GM18517 (cell line): ENCODE data around the gene EFL1.

Experiments
- ATAC-seq: cut with Tn5 transposase; IDR thresholded peaks from one replicate; pipeline ENCODE4 v1.9.1; 2021; ENCODE audit warnings: mild to moderate bottlenecking, moderate library complexity; ENCODE audit not compliant: unreplicated experiment

Gene EFL1

DNA sequence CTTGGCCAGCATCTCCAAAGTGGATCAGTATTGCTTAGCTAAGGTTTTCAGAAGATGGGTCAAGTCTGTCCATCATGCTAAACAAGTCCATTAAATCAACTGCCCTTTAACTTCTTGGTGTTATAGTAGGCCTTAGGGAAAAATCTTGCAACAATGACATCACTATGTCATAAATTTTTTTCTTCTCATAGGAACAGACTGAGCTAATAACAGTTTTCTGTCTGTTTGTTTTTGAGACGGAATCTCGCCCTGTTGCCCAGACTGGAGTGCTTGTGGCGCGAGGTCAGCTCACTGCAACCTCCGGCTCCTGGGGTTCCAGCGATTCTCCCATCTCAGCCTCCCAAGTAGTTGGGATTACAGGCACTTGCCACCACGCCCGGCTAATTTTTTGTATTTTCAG is 94.2 kb downstream of the EFL1 start:
- ATAC-seq: no peak

GRCh38 chr15:82165948-82166376 is 96.6 kb downstream of the EFL1 start:
- no peak for ATAC-seq

- ATAC-seq: no peak
Observed at GRCh38 chr15:82159922-82160321, 102.6 kb downstream of the EFL1 start.

DNA sequence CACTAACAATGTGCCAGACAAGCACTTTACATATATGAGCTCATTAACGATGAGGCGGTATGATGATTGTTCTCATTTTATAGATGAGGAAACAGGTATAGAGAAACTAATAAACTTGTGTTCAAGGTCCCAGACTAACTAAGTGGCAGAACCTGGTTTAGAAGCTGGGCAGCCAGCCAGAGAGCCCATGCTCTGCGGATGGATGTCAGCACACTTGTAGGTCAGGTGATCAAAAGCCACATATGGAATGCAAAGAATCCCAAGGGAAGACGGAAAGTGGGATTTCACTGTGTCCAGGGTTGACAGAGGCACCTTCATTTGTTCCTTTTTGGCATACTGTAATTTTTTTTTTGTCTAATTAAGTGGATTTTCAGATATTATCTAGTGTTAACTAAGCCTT is 103.7 kb downstream of the EFL1 start:
- no peak for ATAC-seq

DNA sequence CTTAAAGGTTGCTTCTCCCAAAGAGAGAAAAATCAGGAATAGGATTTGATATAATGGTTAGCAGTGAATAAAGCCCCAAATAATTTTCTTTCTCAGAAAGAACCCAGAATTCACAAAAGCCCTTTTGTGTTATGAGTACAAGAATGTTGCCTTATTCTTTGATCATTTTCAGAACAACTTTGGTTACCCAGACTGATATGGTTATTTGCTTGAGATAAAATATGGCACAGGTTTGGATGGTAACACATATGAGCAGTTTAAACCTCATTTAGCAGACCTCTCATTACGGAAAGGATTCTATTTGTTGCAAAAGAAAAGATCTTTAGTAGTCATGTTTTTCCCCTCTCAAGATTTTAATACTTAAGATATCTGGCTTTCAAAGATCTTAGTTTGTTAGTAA is 111.9 kb downstream of the EFL1 start:
- no peak for ATAC-seq

GRCh38 chr15:82146990-82147461 is 115.5 kb downstream of the EFL1 start:
- ATAC-seq: no peak

GRCh38 chr15:82146576-82146975 is 116.0 kb downstream of the EFL1 start:
- no peak for ATAC-seq

GRCh38 chr15:82143390-82144385 is 118.8 kb downstream of the EFL1 start:
- ATAC-seq: no peak

GRCh38 chr15:82140886-82141285 is 121.6 kb downstream of the EFL1 start:
- ATAC-seq: no peak

DNA sequence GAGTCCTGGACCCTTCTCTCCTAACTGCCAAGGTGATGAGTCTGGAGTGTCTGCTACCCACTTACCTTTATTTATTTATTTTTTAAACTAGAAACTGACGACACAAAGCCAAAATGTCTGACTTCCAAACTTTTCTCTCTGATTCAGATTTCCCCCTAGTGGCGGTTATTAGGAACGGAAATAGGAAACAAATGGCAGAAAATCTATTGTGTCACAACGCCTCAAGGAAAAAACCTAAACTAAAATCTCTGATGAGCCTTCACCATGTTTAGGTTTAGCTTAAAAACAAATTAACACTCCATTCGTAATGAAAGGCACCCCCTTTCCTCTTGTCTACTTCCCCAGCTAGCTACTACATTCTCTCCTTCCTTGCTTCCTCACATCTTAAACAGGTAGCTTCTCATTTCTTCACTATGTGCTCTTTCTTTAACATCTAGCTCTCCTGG is 122.7 kb downstream of the EFL1 start:
- ATAC-seq: no peak

DNA sequence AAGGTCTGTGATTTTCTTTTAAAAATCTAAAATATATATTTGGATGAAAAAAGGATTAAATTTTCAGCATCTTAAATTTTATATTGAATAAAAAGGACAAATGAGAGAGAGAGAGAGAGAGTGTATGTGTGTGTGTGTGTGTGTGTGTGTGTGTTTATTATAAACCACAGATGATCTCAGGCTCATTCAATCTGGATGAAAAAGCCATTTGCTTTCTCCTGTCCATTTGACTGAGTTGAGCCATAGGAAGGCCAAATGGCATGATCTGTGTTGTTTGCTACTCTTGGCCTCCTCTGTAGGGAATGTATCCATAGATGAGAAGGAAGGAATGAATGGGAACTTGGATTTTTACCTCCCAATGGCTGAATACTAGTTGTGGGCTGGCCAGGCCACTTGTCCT is 124.2 kb downstream of the EFL1 start:
- no peak for ATAC-seq

DNA sequence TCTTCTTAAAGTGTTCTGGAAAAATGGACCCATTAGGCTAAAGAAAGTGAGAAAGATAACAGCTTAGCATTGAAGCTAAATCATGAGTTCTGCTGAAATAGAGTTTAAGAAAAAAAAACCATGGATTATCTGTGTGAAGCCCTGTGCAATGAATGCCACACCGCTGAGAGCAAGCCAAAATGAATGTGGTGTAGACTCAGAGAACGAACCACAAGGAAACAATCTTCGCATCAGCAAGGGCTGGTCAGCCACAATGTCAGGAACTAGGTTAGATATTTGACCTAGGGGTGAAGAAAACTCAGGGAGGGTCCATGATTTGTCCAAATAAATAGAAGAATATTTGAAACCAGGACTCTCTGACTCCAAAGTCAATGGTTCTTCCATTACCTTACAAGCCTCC is 125.3 kb downstream of the EFL1 start:
- no peak for ATAC-seq

DNA sequence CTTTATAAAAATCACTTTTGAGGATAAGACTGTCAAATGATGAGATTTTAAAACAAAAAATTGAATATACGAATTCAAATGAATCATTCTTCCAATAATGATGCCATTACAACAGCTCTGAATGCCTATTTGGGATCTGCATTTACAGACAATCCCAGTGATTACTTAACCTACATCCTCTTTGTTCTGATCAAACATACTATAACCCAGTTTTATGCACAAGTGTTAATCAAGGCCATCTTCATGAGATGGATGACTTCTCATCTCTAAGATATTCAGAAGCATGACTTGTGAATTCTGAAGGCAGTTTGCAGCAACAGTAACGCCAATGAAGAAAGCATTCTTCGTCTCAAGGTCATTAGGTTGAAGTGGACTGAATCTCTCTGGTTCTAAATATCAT is 126.4 kb downstream of the EFL1 start:
- ATAC-seq: no peak

- no peak for ATAC-seq
Observed at GRCh38 chr15:82135638-82136037, 126.9 kb downstream of the EFL1 start.

DNA sequence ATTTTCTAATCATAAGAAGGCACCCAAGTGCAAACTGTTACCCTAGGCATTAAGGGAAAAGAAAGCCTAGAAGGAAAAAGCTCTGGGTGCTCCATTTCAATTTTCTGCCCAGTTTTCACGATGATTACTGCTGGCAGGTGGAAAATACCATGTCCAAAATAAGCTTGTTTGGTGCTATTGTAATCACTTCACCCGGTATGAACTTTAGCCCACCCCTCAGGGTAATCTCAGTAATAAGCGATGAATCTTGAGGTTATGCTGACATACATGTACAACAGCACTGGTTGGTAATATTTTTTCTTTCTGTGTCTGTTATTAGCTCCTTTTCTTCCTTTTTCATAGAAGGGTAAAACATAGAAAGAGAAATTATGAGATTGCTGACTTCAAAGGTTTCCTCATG is 128.1 kb downstream of the EFL1 start:
- no peak for ATAC-seq

- no peak for ATAC-seq
Observed at GRCh38 chr15:82133251-82133650, 129.3 kb downstream of the EFL1 start.

GRCh38 chr15:82132742-82133141 is 129.8 kb downstream of the EFL1 start:
- no peak for ATAC-seq

GRCh38 chr15:82132096-82132495 is 130.4 kb downstream of the EFL1 start:
- ATAC-seq: no peak

DNA sequence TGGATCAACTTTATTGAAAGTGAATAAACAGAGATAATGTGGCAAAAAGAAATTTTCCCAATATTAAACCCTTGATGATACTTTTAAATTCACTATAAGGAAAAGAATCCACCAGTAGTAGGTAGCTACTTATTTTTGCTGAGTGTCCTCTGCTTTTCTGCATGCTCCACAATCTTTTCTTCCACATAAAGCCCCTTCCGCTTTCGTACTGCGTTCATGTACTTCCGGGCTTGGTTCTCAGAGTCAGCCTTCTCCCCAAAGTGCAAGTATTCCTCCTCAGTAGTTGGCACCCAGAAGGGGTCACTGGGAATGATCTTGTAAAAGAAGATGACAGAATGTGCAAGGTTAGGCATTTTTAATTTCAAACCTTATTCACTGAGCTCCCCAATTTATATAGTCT is 132.3 kb downstream of the EFL1 start:
- no peak for ATAC-seq

DNA sequence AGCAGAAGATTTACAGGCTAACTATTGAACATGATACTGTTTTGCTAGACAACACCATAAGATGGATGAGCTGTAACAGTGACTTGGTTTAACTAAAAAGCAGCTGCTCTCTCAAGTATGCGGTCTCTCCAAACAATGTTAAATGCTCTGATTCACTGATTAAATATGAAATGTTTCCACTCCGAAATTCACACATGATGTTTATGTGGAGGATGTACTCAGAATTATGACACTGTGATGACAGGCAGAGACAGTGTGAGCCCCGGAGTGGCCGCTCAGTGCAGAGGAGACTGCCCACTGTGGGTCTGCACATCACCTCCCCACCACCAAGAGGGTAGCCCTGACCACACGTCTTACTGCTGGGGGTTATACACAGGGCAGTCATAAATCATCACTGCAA is 132.8 kb downstream of the EFL1 start:
- ATAC-seq: no peak

GRCh38 chr15:82129149-82129692 is 133.3 kb downstream of the EFL1 start:
- ATAC-seq: no peak
